GM18526 (cell line): ENCODE results near the gene ZNF724.
A peak's percentile ranks its signal among the peaks of the same experiment; 100 is the strongest.

Experiments used
- POLR2A ChIP-seq: IDR thresholded peaks from 3 replicates; pipeline ENCODE4 v1.6.1; 2011; ENCODE audit not compliant: insufficient read length; ENCODE audit errors: extremely low read depth

Gene ZNF724

DNA sequence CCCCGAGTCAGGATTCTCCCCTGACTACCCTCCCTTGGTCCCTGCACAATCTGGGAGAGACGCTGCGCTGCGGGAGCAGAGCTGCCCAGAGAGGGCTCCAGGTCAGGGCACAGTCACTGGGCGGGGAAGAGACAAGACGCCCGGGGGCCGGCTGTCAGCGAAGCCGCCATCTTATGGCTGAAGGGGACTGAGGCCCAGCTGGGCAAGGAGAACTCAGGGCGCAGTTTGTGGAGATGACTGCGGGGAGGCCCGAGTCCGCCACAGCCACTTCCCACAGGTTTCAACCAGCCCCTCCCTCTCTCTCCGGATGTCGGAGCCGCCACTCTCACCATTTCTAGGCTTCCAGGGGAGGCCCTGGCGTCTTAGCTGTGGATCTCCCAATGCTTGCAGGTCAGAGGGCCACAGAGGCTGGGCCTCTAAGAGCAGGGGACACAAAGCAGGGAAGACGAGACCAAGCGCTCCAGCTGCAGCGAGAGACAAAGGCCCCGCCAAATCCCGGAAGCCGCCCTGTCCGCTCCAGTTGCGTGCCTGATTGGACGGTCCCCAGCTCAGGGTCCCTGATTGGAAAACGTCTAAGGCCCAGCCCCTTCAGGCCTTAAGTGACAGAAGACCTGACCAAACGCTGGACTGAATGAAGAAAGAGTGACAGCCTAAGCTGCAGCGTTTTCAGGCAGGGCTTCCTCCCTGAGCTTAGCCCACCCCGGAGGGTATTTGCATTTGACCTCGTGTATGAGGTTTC is at the start of gene ZNF724:
TSS of gene ZNF724 (minus strand) at position 484 of the 739 bp plus-strand sequence. CDS start at position 332, 152 bp downstream.
- TF ChIP-seq POLR2A, result peak; percentile 76

DNA sequence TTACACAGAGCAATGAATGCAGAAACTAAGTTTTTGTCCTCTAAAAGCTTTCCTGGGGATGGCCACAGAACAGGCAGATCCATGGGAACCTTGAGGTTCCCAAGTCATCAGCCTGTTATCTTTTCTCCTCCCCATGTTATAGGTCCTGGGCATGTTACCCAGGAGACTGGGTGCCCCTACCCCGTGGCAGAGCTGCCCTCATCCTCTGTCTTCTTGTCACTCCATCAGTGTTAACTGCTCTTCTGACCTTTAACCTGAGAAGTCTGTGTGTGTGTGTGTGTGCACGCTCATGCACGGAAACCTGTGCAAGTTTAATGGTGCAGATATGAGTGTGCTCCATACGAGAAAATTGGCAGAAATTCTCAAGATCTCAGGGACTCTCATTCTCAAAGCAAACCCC is 43.9 kb upstream of the ZNF724 start:
- TF ChIP-seq POLR2A, result no peak

DNA sequence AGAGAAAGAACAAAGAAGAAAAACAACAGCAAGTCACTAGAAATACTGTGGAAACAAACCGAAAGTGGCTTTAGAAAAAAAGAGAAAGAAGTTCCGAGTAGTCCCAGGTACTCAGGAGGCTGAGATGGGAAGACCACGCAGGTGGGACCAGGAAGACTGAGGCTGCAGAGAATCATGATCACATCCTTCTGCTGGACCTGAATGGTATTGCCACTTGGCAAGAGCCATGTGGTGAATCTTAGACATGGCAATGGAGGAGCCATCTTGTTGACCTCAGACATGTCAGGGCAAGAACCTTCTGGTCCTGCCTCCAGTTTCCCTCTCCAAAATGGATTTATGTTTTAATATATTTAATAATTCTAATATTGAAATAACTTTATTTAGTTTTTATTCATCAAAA is 37.4 kb upstream of the ZNF724 start:
- TF ChIP-seq POLR2A, result no peak

DNA sequence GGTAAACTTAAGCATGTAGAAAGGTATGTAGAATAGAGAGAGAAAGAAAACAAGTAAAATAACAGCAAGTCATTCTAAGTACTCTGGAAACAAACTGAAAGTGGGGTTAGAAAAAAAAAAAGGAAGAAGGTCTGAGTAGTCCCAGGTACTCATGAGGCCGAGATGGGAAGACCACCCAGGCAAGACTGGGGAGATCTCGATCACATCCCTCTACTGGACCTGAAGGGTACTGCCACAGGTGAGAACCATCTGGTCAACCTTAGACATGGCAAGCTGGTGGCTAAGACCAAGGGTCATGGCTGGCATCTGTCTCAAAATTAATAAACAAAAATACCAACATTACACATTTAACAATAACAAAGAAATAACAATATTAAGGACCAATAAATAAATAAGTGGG is 36.3 kb upstream of the ZNF724 start:
- TF ChIP-seq POLR2A, result no peak

DNA sequence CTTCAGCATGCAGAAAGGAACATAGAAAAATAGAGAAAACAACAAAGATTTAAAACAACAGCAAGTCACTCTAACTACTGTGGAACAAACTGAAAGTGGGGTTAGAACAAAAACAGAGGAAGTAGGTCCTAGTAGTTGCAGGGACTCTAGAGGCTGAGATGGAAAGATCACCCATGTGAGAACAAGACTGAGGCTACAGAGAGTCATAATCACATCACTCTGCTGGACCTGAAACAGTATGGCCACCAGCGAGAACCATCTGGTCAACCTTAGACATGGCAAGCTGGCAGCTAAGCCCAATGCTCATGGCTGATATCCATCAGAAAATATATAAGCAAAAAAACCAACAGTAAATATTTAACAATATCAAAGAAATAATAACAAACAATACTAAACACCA is 35.8 kb upstream of the ZNF724 start:
- no peak for TF ChIP-seq POLR2A

DNA sequence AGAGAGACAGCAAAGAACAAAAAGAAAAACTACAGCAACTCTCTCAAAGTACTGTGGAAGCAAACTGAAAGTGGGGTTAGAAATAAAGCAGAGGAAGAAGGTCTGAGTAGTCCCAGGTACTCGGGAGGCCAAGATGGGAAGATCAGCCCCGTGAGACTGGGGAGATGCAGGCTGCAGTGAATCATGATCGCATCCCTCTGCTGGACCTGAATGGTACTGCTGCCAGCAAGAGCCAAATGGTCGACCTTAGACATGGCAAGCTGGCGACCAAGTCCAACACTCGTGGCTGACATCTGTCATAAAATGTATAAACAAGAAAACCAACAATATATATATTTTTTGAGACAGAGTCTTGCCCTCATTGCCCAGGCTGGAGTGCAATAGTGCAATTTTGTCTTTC is 33.7 kb upstream of the ZNF724 start:
- TF ChIP-seq POLR2A, result no peak

DNA sequence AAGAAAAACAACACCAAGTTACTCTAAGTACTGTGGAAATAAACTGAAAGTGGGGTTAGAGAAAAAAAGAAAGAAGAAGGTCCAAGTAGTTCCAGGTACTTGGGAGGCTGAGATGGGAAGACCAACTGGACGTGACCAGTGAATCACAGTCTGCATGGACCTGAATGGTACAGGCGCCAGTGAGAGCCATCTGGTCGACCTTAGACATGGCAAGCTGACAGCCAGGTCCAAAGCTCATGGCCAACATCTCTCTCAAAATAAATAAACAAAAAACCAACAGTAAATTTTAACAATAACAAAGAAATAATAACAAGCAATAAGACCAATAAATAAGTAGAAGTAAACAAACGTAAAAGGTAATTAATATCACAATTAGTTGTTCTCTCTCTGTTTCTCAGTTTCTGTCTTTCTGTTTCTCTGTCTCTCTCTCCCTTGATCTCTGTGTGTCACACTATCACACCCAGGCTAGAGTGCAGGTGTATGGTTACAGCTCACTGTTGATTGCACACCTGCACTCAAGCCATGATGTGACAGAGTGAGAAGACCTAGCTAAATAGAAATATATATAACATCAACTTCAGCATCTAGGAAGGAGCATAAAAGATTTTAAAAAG is 31.6 kb upstream of the ZNF724 start:
- no peak for TF ChIP-seq POLR2A

DNA sequence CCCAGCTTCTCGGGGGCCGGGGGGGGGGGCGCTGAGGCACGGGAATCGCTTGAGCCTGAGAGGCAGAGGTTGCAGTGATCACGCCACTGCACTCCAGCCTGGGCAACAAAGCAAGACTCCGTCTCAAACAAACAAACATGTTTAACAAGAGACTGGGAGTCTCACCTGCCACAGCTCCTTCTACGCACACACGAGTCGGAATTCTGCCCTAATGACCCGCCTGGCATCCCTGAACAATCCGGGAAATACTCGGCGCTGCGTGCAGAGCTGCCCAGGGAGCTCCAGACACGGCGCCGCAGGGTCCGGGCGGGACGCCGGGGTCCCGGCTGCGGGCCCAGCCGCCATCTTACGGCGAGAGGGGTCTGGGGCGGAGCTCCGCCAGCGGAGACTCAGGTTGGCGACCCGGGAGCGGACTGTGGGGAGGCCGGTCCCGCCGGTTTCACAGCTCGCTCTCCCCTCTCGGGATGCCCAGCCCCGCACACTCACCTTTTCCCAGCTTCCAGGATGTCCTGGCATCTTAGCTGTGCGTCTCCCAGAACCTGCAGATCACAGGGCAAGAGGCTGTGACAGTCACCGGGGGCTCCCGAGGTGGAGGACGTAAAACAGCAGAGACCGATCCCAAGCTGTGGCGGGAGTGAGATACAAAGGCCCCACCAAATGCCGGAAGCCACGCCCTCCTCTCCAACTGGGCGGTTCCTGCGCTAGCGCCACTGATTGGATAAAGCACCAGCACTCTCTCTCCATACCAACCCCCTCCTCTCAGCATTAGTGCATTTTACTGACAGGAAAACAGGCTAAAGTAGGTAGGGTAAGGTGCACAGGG is 23.6 kb upstream of the ZNF724 start:
- TF ChIP-seq POLR2A, result peak; percentile 83

DNA sequence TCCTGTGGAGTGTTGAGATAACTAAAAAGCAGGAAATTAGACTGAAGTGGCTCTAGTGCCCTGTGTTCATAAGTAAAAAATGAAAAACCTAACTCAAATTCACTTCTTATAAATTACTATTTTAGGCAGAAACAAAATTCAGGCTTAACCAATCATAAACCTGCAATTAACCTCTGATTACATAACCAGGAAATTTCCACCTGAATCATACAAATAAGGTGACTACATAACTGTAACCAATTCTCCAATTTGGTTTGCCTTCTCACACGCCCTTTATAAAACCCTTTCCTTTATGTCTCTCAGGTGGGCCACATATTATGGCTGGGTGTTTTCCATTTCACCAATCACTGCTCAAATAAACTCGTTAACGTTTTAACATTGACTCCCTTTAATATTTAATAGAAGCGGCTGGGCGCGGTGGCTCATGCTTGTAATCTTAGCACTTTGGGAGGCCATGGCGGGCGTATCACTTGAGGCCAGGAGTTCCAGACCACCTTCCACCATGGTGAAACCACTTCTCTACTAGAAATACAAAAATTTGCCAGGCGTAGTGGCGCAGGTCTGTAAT is 22.9 kb upstream of the ZNF724 start:
- TF ChIP-seq POLR2A, result no peak

DNA sequence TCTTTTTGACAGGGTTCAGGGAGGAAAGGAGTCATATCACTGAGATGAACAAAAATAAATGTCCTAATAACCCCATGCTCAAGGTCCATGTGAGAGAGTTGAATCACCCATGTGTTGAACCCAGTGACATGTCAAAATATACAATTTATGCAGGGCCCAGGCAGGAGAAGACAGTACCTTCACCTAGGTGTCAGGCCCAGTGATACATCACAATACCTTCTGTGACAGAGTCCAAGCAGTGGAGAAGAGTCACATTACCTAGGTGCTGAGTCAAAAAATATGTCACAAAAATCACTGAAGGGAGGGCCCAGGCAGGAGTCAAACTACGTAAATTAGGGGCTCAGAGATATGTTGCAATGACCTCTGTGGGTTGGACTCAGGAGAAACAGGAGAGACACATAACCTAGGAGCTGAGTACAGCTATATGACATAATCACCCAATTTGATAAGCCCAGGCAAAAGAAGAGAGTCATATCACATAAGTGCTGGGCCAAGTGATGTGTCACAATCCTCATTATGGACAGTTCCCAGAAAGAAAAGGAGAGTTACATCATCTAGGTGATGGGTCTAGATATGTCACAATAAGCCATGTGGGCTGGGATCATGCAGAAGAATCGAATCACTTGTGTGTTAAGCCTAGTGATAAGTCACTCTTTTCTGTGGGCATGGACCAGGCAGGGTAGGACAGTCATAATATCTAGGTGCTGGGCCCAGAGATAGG is 13.8 kb upstream of the ZNF724 start:
- no peak for TF ChIP-seq POLR2A

DNA sequence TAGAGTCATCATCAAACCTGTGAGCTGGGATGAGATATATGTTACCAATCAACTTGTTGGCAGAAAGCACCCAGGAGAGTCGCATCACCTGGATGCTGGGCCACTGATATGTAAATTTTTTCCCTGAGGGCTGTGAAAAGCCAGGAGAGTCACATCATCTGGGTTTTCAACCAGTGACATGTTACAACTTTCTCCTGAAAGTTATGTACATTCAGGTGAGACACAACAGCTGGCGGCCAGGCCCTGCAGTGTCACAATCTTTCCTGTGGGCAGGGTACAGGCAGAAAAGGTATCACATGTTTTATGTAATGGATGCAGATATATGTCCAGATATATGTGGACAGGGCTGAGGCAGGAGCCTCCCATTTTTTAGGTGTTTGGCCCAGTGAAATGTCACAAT is 13.2 kb upstream of the ZNF724 start:
- no peak for TF ChIP-seq POLR2A

DNA sequence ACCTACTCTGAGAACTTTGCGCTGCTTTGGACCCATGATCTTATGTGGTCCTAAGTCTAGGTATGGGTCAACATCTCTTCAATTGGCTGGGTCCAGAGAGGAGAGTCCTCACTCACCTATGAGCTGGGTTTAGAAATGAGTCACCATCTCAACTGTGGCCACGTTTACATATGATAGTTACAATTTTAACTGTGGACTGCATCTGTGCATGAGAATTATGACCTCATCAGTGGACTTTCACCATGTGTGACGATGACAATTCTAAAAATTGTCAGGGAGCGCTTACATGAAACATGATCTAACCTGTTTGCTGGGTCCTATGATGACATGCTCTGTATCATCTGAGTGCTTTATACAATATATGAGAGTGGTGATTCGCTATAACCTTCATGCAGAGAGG is 12.7 kb upstream of the ZNF724 start:
- no peak for TF ChIP-seq POLR2A

DNA sequence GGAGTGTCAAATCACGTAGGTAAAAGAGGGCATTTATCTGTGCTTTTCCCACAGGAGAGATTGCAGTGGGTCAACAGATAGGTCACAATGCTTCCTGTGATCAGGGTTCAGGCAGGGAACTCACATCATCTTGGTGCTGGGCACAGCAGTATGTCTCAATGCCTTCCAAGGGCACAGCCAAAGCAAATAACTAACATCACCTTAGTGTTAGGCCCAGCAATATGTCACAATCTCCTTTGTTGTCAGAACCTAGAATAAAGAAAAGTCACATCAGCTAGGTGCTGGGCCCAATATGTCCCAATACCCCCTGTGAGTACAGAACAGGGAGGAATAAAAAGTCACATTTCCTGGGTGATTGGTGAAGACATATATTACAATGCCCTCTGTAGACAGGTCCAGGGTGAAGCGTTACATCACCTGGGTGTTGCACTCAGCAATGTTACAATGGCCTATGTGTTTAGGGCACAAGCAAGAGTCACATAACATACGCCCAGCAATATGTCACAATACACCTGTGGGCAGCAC is 11.4 kb upstream of the ZNF724 start:
- no peak for TF ChIP-seq POLR2A

DNA sequence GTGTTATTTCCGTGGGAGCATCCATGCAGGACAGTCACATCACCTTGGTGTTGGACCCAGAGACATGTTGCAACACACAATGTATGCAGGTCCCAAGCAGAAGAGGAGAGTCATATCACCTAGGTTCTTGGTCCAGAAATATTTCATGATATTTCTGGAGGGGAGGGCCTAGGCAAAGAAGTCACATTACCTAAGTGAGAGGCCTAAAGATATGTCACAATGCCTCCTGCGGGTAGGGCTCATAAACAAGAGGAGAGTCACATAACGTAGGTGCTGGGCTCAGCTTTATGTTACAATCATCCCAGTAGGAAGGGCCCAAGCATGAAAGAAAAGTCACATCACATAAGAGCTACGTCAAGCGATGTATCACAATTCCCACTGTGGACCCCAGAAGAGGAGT is 10.8 kb upstream of the ZNF724 start:
- TF ChIP-seq POLR2A, result no peak

DNA sequence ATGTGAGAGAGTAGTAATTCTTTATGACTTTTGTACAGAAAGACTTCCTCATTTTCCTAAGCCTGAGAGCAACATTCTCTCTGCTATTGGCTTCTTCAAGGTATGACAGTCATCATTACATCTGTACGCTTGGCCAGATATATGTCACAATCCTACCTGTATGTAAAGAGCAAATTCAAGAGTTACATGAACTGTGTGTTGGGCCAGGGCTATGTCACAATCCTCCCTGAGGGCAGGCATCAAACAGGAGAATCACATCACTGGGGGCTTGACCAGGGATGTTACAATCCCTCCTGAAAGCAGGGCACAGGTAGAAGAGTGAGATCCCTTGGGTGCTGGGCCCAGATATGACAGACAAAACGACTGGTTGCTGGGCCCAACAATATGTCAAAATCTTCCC is 9.8 kb upstream of the ZNF724 start:
- no peak for TF ChIP-seq POLR2A

DNA sequence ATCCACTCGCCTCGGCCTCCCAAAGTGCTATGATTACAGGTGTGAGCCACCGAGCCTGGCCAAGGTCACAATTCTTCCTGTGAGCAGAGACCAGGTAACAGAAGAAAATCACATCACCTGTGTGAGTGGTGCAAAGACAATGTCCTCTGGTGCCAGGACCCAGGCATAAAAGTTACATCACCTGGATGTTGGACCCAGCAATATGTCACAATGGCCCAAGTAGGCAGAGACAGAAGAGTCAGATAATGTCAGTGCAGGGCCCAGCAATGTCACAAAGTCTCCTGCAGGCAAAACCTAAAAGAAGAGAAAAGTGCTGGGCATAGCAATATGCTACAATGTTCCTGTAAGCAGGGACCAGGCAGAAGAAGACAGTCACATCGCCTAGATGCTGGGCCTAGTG is 5.5 kb upstream of the ZNF724 start:
- no peak for TF ChIP-seq POLR2A
